Measurements from ENCODE around the gene CADM1.

CADM1 gene

GRCh38 chr11:115459563-115459962 is 44.7 kb downstream of the CADM1 start:
- H3K4me2 ChIP-seq = no peak overlapping the region
- no peak for TF ChIP-seq CTCF (conservative IDR thresholded peaks at IDR 0.05; ENCODE audit: low read depth, low read length)
- H3K9ac ChIP-seq = no peak overlapping the region

GRCh38 chr11:115458877-115459276 is 45.3 kb downstream of the CADM1 start:
- H3K4me2 ChIP-seq = no peak overlapping the region
- no peak overlapping the region for H2AFZ ChIP-seq (ENCODE audit: low read depth)
- peaks cover 20% of the 10 kb centered on the region for H3K4me1 ChIP-seq (ENCODE audit: low read depth, poor library complexity, severe bottlenecking)
- no peak for TF ChIP-seq CTCF (conservative IDR thresholded peaks at IDR 0.05; ENCODE audit: low read depth, low read length)
- H3K79me2 ChIP-seq (ENCODE audit: insufficient read depth, low read depth) = peaks cover 15% of the 10 kb centered on the region; the same call in 1 of the 2 replicates
- no peak overlapping the region for H3K9ac ChIP-seq
- no peaks in the 10 kb centered on the region for H4K20me1 ChIP-seq (ENCODE audit: insufficient read depth)
- H3K36me3 ChIP-seq (ENCODE audit: insufficient read depth) = no peaks in the 10 kb centered on the region
- H3K27ac ChIP-seq = no peak overlapping the region
- H3K4me3 ChIP-seq (IDR thresholded peaks at IDR 0.05; ENCODE audit: insufficient read depth, low read depth, low read length) = no peak overlapping the region
- no peaks in the 10 kb centered on the region for H3K27me3 ChIP-seq (ENCODE audit: insufficient read depth, low read depth)

More at GRCh38 chr11:115459563-115459962, 44.7 kb downstream of the CADM1 start:
- Histone ChIP-seq H2AFZ (ENCODE audit: low read depth) (no peak overlapping the region), H3K4me1 (ENCODE audit: low read depth, poor library complexity, severe bottlenecking) (peaks cover 13% of the 10 kb centered on the region), H4K20me1 (ENCODE audit: insufficient read depth) (no peaks in the 10 kb centered on the region), H3K79me2 (ENCODE audit: insufficient read depth, low read depth) (peaks cover 14% of the 10 kb centered on the region; the same call in 1 of the 2 replicates), H3K27me3 (ENCODE audit: insufficient read depth, low read depth) (no peaks in the 10 kb centered on the region), H3K4me3 (IDR thresholded peaks at IDR 0.05; ENCODE audit: insufficient read depth, low read depth, low read length) (no peak overlapping the region), H3K36me3 (ENCODE audit: insufficient read depth) (no peaks in the 10 kb centered on the region), H3K27ac (no peak overlapping the region)

- H3K36me3 ChIP-seq (ENCODE audit: insufficient read depth) = no peaks in the 10 kb centered on the region
- no peak overlapping the region for H3K9ac ChIP-seq
- no peak for TF ChIP-seq CTCF (conservative IDR thresholded peaks at IDR 0.05; ENCODE audit: low read depth, low read length)
- no peak overlapping the region for H3K27ac ChIP-seq
- H3K4me2 ChIP-seq = no peak overlapping the region
- H3K79me2 ChIP-seq (ENCODE audit: insufficient read depth, low read depth) = peaks cover 15% of the 10 kb centered on the region; the same call in 1 of the 2 replicates
- no peaks in the 10 kb centered on the region for H3K27me3 ChIP-seq (ENCODE audit: insufficient read depth, low read depth)
- no peaks in the 10 kb centered on the region for H4K20me1 ChIP-seq (ENCODE audit: insufficient read depth)
- peaks cover 16% of the 10 kb centered on the region for H3K4me1 ChIP-seq (ENCODE audit: low read depth, poor library complexity, severe bottlenecking)
- H3K4me3 ChIP-seq (IDR thresholded peaks at IDR 0.05; ENCODE audit: insufficient read depth, low read depth, low read length) = no peak overlapping the region
- no peak overlapping the region for H2AFZ ChIP-seq (ENCODE audit: low read depth)
Measured at GRCh38 chr11:115456019-115456418, 48.2 kb downstream of the CADM1 start.

- H3K4me3 ChIP-seq (IDR thresholded peaks at IDR 0.05; ENCODE audit: insufficient read depth, low read depth, low read length) = no peak overlapping the region
Measured at GRCh38 chr11:115455613-115456012, 48.6 kb downstream of the CADM1 start.

More at GRCh38 chr11:115455613-115456012, 48.6 kb downstream of the CADM1 start:
- Histone ChIP-seq H3K4me1 (ENCODE audit: low read depth, poor library complexity, severe bottlenecking) (peaks cover 16% of the 10 kb centered on the region), H3K36me3 (ENCODE audit: insufficient read depth) (no peaks in the 10 kb centered on the region), H3K4me2 (no peak overlapping the region), H2AFZ (ENCODE audit: low read depth) (no peak overlapping the region), H3K9ac (no peak overlapping the region), H3K79me2 (ENCODE audit: insufficient read depth, low read depth) (peaks cover 15% of the 10 kb centered on the region; the same call in 1 of the 2 replicates), H4K20me1 (ENCODE audit: insufficient read depth) (no peaks in the 10 kb centered on the region), H3K27ac (no peak overlapping the region), H3K27me3 (ENCODE audit: insufficient read depth, low read depth) (no peaks in the 10 kb centered on the region)
- TF ChIP-seq CTCF (conservative IDR thresholded peaks at IDR 0.05; ENCODE audit: low read depth, low read length) = no peak
